Endothelial cell of umbilical vein (primary cell): ENCODE measurements around the gene ZNF438. TPM values are rescaled to one million over a fixed set of nuclear protein-coding genes. Genes with fewer than 3 reads are reported as not detected.

Source experiments
- BruUV-seq: library from RNA; stranded (reverse); fragments of 400-500 nt; replicated peaks from 2 replicates; lab custom pipeline; 2021; lab: Mats Ljungman, UMichigan
- CTCF ChIA-PET: fragments of 300-600, 350-600 bp; sonication (Branson Sonifier 250); formaldehyde crosslinking; loops from one replicate; lab custom pipeline; 2021; ENCODE audit warnings: antibody characterized with exemption, inconsistent platforms; lab: Charles Lee
- POLR2A ChIA-PET: fragments of 300-600, 350-600 bp; sonication (Branson Sonifier 250); formaldehyde crosslinking; loops from one replicate; lab custom pipeline; 2021; ENCODE audit warnings: antibody characterized with exemption, inconsistent platforms; lab: Charles Lee
- DNase-seq: peaks from one replicate; pipeline ENCODE4 v3.0.0-alpha.2; 2011; ENCODE audit warnings: low read depth, low spot score
- FAIRE-seq: peaks from 2 replicates; lab custom pipeline; 2011; peaks lifted over from hg19 to GRCh38; lab: Jason Lieb, UNC
- H2AFZ ChIP-seq: 2 replicates; pipeline ENCODE4 v1.6.0; 2012; ENCODE audit warnings: low read depth, low read length, control low read depth, inconsistent platforms
- H3K27ac ChIP-seq: 2 replicates; pipeline ENCODE4 v1.5.1; 2011; ENCODE audit warnings: low read depth, mild to moderate bottlenecking, control low read depth, low read length, moderate library complexity; ENCODE audit not compliant: insufficient read depth
- H3K27me3 ChIP-seq, 2 experiments: 2 replicates each; pipeline versions ENCODE4 v1.6.0 to v1.6.1; 2011; ENCODE audit warnings: low read length in 2 of 2, mixed read lengths in 1 of 2; ENCODE audit not compliant: control insufficient read depth in 2 of 2, insufficient read depth in 2 of 2
- H3K36me3 ChIP-seq, 2 experiments: 2 replicates in 1 of 2; 3 replicates in 1 of 2; pipeline ENCODE4 v1.5.1; 2011; ENCODE audit warnings: low read length in 2 of 2, mild to moderate bottlenecking in 1 of 2, moderate library complexity in 1 of 2; ENCODE audit not compliant: control insufficient read depth in 2 of 2, insufficient read depth in 2 of 2; ENCODE audit errors: extremely low read depth in 1 of 2
- H3K4me1 ChIP-seq: 3 replicates; pipeline ENCODE4 v1.5.1; 2011; ENCODE audit warnings: mild to moderate bottlenecking, low read length; ENCODE audit not compliant: control insufficient read depth, insufficient read depth; ENCODE audit errors: extremely low read depth
- H3K4me2 ChIP-seq: 2 replicates; pipeline ENCODE4 v1.6.1; 2011; ENCODE audit warnings: low read length, control low read depth, mixed read lengths; ENCODE audit not compliant: insufficient read depth
- H3K4me3 ChIP-seq, 3 experiments: fragments of 200-600 bp in 1 of 3; sonication (generic), shearing (Covaris generic) in 1 of 3; replicated peaks in 1 of 3; 2 replicates each; pipeline ENCODE4 v1.5.1; 2011 to 2016; ENCODE audit warnings: control low read depth in 3 of 3, low read length in 3 of 3, mild to moderate bottlenecking in 2 of 3, inconsistent platforms in 1 of 3, low read depth in 1 of 3, moderate library complexity in 1 of 3; ENCODE audit not compliant: insufficient read depth in 1 of 3
- H3K79me2 ChIP-seq: 2 replicates; pipeline ENCODE4 v1.6.0; 2012; ENCODE audit warnings: low read length, inconsistent platforms; ENCODE audit not compliant: control insufficient read depth, insufficient read depth
- H3K9ac ChIP-seq: replicated peaks from 2 replicates; pipeline ENCODE3; 2011; ENCODE audit warnings: low read length, control low read depth; ENCODE audit not compliant: insufficient read depth; ENCODE audit errors: extremely low read depth
- H3K9me1 ChIP-seq: replicated peaks from 3 replicates; pipeline ENCODE4 v1.6.0; 2011; ENCODE audit warnings: mild to moderate bottlenecking, low read length; ENCODE audit not compliant: control insufficient read depth, insufficient read depth; ENCODE audit errors: extremely low read depth
- H3K9me3 ChIP-seq: replicated peaks from 2 replicates; pipeline ENCODE4 v1.5.1; 2012; ENCODE audit warnings: low read length, inconsistent platforms; ENCODE audit not compliant: control insufficient read depth, insufficient read depth
- H4K20me1 ChIP-seq: replicated peaks from 2 replicates; pipeline ENCODE3; 2011; ENCODE audit warnings: mild to moderate bottlenecking, low read length; ENCODE audit not compliant: control insufficient read depth, insufficient read depth; ENCODE audit errors: extremely low read depth
- EZH2 ChIP-seq: IDR thresholded peaks from 2 replicates; pipeline ENCODE4 v1.6.1; 2012; ENCODE audit warnings: borderline replicate concordance, low read depth, mild to moderate bottlenecking, moderate library complexity, low read length, inconsistent platforms; ENCODE audit not compliant: severe bottlenecking
- FOS ChIP-seq: IDR thresholded peaks from 2 replicates; pipeline ENCODE4 v1.6.1; 2011; ENCODE audit warnings: mild to moderate bottlenecking, low read length, moderate library complexity, borderline replicate concordance; ENCODE audit not compliant: insufficient read depth
- GATA2 ChIP-seq: IDR thresholded peaks from 2 replicates; pipeline ENCODE4 v1.7.0; 2011; ENCODE audit warnings: low read depth, mild to moderate bottlenecking, moderate library complexity, mixed read lengths, low read length; ENCODE audit not compliant: insufficient read length, insufficient read depth
- JUN ChIP-seq: IDR thresholded peaks from 2 replicates; pipeline ENCODE4 v1.6.1; 2011; ENCODE audit warnings: borderline replicate concordance, low read depth; ENCODE audit not compliant: insufficient read length, insufficient read depth
- MYC ChIP-seq: IDR thresholded peaks from one replicate; pipeline ENCODE4 v1.6.1; 2011; ENCODE audit warnings: mild to moderate bottlenecking, low read depth, low read length
- POLR2A ChIP-seq: IDR thresholded peaks from 2 replicates; pipeline ENCODE4 v1.6.1; 2012; ENCODE audit warnings: low read depth, mild to moderate bottlenecking, control low read depth, low read length
- POLR2AphosphoS5 ChIP-seq: IDR thresholded peaks from 2 replicates; pipeline ENCODE4 v1.6.1; 2012; ENCODE audit warnings: low read depth, mild to moderate bottlenecking, control low read depth, low read length, moderate library complexity; ENCODE audit not compliant: insufficient read depth
- dilution Hi-C: fragments of 300-500 bp; cut with MboI; formaldehyde crosslinking; loops from one replicate; pipeline ENCODE4 v1.15.0; 2019; ENCODE audit warnings: low sequenced_read_pairs; ENCODE audit not compliant: extremely low pct_ligation_motif_present
- intact Hi-C: fragments of 100-400 bp; cut with micrococcal nuclease; formaldehyde crosslinking; loops from one replicate; pipeline ENCODE4 v1.10.0; 2022
- polyA plus RNA-seq, 4 experiments: library from polyadenylated mRNA; depleted of rRNA in 3 of 4; stranded (reverse) in 3 of 4; unstranded in 1 of 4; fragments of >200 nt; gene quantifications; 2 replicates each; pipeline versions ENCODE4 v1.2.1 to v1.2.3, GENCODE V29; 2011 to 2012; ENCODE audit warnings: missing spikeins in 1 of 4
- total RNA-seq: library from RNA; stranded (reverse); gene quantifications from 2 replicates; pipeline ENCODE4 v1.2.3, GENCODE V29; 2021
- TF ChIP-seq, protein P1 (sequence below), 2 donors: IDR thresholded peaks; 1 replicate in 1 of 2; 2 replicates in 1 of 2; pipeline ENCODE4 v1.5.1; 2011; ENCODE audit warnings: low read length in 2 of 2, mild to moderate bottlenecking in 2 of 2, moderate library complexity in 2 of 2, control low read depth in 1 of 2, inconsistent platforms in 1 of 2, low read depth in 1 of 2; ENCODE audit not compliant: insufficient read depth in 1 of 2; ENCODE audit errors: extremely low read depth in 1 of 2
- TF ChIP-seq, protein P2 (sequence below): IDR thresholded peaks from 2 replicates; pipeline ENCODE4 v1.6.1; 2011; ENCODE audit not compliant: insufficient read depth, insufficient read length

ZNF438 gene
- total and polyA plus RNA-seq, 2 donors (not counting 3 experiments of a cell fraction or from before 2014, with no cell fraction given) = 7.2 to 15.1 TPM

GRCh38 chr10:30944005-30944404 is 87.7 kb downstream of the ZNF438 start:
- ChIA-PET CTCF (no interaction called here), POLR2A (no interaction called here)
- intact Hi-C loops = no loop called here
- peaks cover 12% of the 10 kb centered on the region for H3K4me1 ChIP-seq
- no peaks in the 10 kb centered on the region for H3K79me2 ChIP-seq
- H3K9me1 ChIP-seq = no peaks in the 10 kb centered on the region
- no peak for FAIRE-seq
- no peak for DNase-seq
- H3K9ac ChIP-seq = no peak overlapping the region
- dilution Hi-C loops = no loop called here
- H3K4me3 ChIP-seq = no peak overlapping the region
- no peak overlapping the region for H2AFZ ChIP-seq
- no peaks in the 10 kb centered on the region for H3K9me3 ChIP-seq
- BruUV-seq = no TSS peak
- H3K27me3 ChIP-seq = no peaks in the 10 kb centered on the region
- H4K20me1 ChIP-seq = no peaks in the 10 kb centered on the region
- H3K4me2 ChIP-seq = no peak overlapping the region
- no peaks in the 10 kb centered on the region for H3K36me3 ChIP-seq
- TF ChIP-seq JUN (no peak), MYC (no peak), FOS (no peak), POLR2AphosphoS5 (no peak), POLR2A (no peak), GATA2 (no peak), EZH2 (no peak)
- TF ChIP-seq, protein P1, sequence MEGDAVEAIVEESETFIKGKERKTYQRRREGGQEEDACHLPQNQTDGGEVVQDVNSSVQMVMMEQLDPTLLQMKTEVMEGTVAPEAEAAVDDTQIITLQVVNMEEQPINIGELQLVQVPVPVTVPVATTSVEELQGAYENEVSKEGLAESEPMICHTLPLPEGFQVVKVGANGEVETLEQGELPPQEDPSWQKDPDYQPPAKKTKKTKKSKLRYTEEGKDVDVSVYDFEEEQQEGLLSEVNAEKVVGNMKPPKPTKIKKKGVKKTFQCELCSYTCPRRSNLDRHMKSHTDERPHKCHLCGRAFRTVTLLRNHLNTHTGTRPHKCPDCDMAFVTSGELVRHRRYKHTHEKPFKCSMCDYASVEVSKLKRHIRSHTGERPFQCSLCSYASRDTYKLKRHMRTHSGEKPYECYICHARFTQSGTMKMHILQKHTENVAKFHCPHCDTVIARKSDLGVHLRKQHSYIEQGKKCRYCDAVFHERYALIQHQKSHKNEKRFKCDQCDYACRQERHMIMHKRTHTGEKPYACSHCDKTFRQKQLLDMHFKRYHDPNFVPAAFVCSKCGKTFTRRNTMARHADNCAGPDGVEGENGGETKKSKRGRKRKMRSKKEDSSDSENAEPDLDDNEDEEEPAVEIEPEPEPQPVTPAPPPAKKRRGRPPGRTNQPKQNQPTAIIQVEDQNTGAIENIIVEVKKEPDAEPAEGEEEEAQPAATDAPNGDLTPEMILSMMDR (IDR thresholded peaks at IDR 0.05; ENCODE audit: extremely low read depth in 1 of 2, insufficient read depth in 1 of 2, low read depth in 1 of 2, low read length in 2 of 2) = no peak
- TF ChIP-seq, protein P2, sequence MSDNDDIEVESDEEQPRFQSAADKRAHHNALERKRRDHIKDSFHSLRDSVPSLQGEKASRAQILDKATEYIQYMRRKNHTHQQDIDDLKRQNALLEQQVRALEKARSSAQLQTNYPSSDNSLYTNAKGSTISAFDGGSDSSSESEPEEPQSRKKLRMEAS = no peak
- H3K27ac ChIP-seq = no peak overlapping the region
